ENCODE data around the gene CRYBG1.
"Not testable (repeated sequence)": the region's sequence is repeated elsewhere in the genome, so short reads cannot be mapped to it uniquely, and the experiment has no call there.

CRYBG1 gene

GRCh38 chr6:106557837-106558236 lies 197.3 kb downstream of the CRYBG1 start:
- no peak for DNase-seq

- no peak for DNase-seq
Measured at GRCh38 chr6:106558364-106558763, 197.8 kb downstream of the CRYBG1 start.

- not testable (repeated sequence) for DNase-seq
Measured at GRCh38 chr6:106559659-106560058, 199.1 kb downstream of the CRYBG1 start.

- DNase-seq = peak; percentile 17
Measured at GRCh38 chr6:106560996-106561685, 200.6 kb downstream of the CRYBG1 start.

GRCh38 chr6:106561686-106562405 lies 201.3 kb downstream of the CRYBG1 start:
- DNase-seq = no peak

GRCh38 chr6:106563614-106564013 lies 203.1 kb downstream of the CRYBG1 start:
- no peak for DNase-seq

GRCh38 chr6:106564476-106564875 lies 204.0 kb downstream of the CRYBG1 start:
- DNase-seq = no peak

GRCh38 chr6:106568530-106568929 lies 208.0 kb downstream of the CRYBG1 start:
- DNase-seq = no peak

GRCh38 chr6:106569428-106569827 lies 208.9 kb downstream of the CRYBG1 start:
- DNase-seq = no peak

GRCh38 chr6:106572436-106572835 lies 211.9 kb downstream of the CRYBG1 start:
- no peak for DNase-seq

- no peak for DNase-seq
Measured at GRCh38 chr6:106572875-106573585, 212.5 kb downstream of the CRYBG1 start.

GRCh38 chr6:106574741-106575458 lies 214.4 kb downstream of the CRYBG1 start:
- no peak for DNase-seq

- DNase-seq = no peak
Measured at GRCh38 chr6:106579281-106579680, 218.8 kb downstream of the CRYBG1 start.

- DNase-seq = no peak
Measured at GRCh38 chr6:106581468-106581867, 221.0 kb downstream of the CRYBG1 start.

GRCh38 chr6:106586815-106587415 lies 226.4 kb downstream of the CRYBG1 start:
- DNase-seq = no peak

- not testable (repeated sequence) for DNase-seq
Measured at GRCh38 chr6:106588937-106589336, 228.4 kb downstream of the CRYBG1 start.

- DNase-seq = no peak
Measured at GRCh38 chr6:106591111-106591825, 230.8 kb downstream of the CRYBG1 start.

- no peak for DNase-seq
Measured at GRCh38 chr6:106599440-106599839, 238.9 kb downstream of the CRYBG1 start.

- no peak for DNase-seq
Measured at GRCh38 chr6:106600329-106600728, 239.8 kb downstream of the CRYBG1 start.

- DNase-seq = no peak
Measured at GRCh38 chr6:106608080-106608668, 247.7 kb downstream of the CRYBG1 start.

- DNase-seq = no peak
Measured at GRCh38 chr6:106609699-106610098, 249.2 kb downstream of the CRYBG1 start.

- DNase-seq = no peak
Measured at GRCh38 chr6:106611030-106611429, 250.5 kb downstream of the CRYBG1 start.

Data from activated naive CD4-positive, alpha-beta T cell treated with anti-CD3 and anti-CD28 coated beads, Interleukin-2, amount 50 U/mL, for 16 hours (primary cell).